HCT116 (cell line): ENCODE data around the gene CSF1R. TPM values are rescaled to one million over a fixed set of nuclear protein-coding genes. Genes with fewer than 3 reads are reported as not detected.

Source experiments
- ATAC-seq: fragments of 200-7000 bp; cut with Tn5 transposase; 2 replicates; pipeline ENCODE4 v1.9.1; 2020; ENCODE audit warnings: mild to moderate bottlenecking, moderate library complexity
- BruUV-seq: library from RNA; stranded (reverse); fragments of 400-500 nt; replicated peaks from 2 replicates; lab custom pipeline; 2021; lab: Mats Ljungman, UMichigan
- CTCF ChIA-PET: fragments of 300-600 bp; sonication (Branson Sonifier 250); formaldehyde crosslinking; loops from one replicate; lab custom pipeline; 2021; ENCODE audit warnings: antibody characterized with exemption; lab: Charles Lee
- POLR2A ChIA-PET: fragments of 300-600, 350-600 bp; sonication (Branson Sonifier 250); formaldehyde crosslinking; loops from one replicate; lab custom pipeline; 2021; ENCODE audit warnings: antibody characterized with exemption; lab: Charles Lee
- RAD21 ChIA-PET, 2 experiments: fragments of 300-600 bp; sonication (Branson Sonifier 250); formaldehyde crosslinking; loops; one replicate each; lab custom pipeline; 2023; ENCODE audit warnings: low total read pairs in 2 of 2; ENCODE audit not compliant: uncharacterized antibody in 2 of 2, unreplicated experiment in 2 of 2, low non-redundant PET in 1 of 2; lab: Charles Lee
- DNase-seq: peaks from one replicate; pipeline ENCODE4 v3.0.0-alpha.2; 2010; ENCODE audit warnings: low read depth, low spot score
- H2AFZ ChIP-seq: fragments of 200-600 bp; shearing (Covaris generic), sonication (generic); 2 replicates; pipeline ENCODE4 v1.6.1; 2017; ENCODE audit warnings: low read depth, mixed run types, mixed read lengths, antibody characterized with exemption, low read length; ENCODE audit not compliant: poor library complexity, severe bottlenecking
- H3K27ac ChIP-seq: 2 replicates; pipeline ENCODE4 v1.5.1; 2012; ENCODE audit warnings: low read depth, low read length
- H3K27me3 ChIP-seq: fragments of 200-600 bp; sonication (generic); 2 replicates; pipeline ENCODE4 v1.6.1; 2016; ENCODE audit warnings: mixed run types, low read length, mixed read lengths; ENCODE audit not compliant: insufficient read depth
- H3K36me3 ChIP-seq, 2 experiments: fragments of 200-500 bp in 1 of 2; fragments of 200-600 bp in 1 of 2; sonication (Bioruptor generic) in 1 of 2; sonication (generic) in 1 of 2; 2 replicates each; pipeline versions ENCODE4 v1.5.1 to v1.6.1; 2014 to 2016; ENCODE audit warnings: low read length in 2 of 2, inconsistent platforms in 1 of 2, mixed read lengths in 1 of 2, mixed run types in 1 of 2; ENCODE audit not compliant: insufficient read depth in 2 of 2, control insufficient read depth in 1 of 2
- H3K4me1 ChIP-seq, 2 experiments: fragments of 200-600 bp in 1 of 2; sonication (generic) in 1 of 2; 2 replicates each; pipeline versions ENCODE4 v1.5.1 to v1.6.1; 2012 to 2017; ENCODE audit warnings: low read length in 2 of 2, inconsistent platforms in 1 of 2, mild to moderate bottlenecking in 1 of 2, mixed read lengths in 1 of 2, mixed run types in 1 of 2, moderate library complexity in 1 of 2; ENCODE audit not compliant: insufficient read depth in 2 of 2, control insufficient read depth in 1 of 2
- H3K4me2 ChIP-seq: fragments of 200-600 bp; sonication (generic); 2 replicates; pipeline ENCODE4 v1.6.1; 2017; ENCODE audit warnings: mixed run types, low read length, mixed read lengths
- H3K4me3 ChIP-seq, 2 experiments: fragments of 200-600 bp in 1 of 2; sonication (generic) in 1 of 2; replicated peaks in 1 of 2; 2 replicates each; pipeline ENCODE4 v1.5.1; 2011 to 2016; ENCODE audit warnings: low read length in 2 of 2, control low read depth in 1 of 2, low read depth in 1 of 2, mild to moderate bottlenecking in 1 of 2, mixed read lengths in 1 of 2, mixed run types in 1 of 2
- H3K79me2 ChIP-seq: fragments of 200-600 bp; sonication (generic); 2 replicates; pipeline ENCODE4 v1.6.1; 2017; ENCODE audit warnings: mild to moderate bottlenecking, mixed run types, low read length, moderate library complexity, mixed read lengths; ENCODE audit not compliant: insufficient read depth
- H3K9ac ChIP-seq: fragments of 200-600 bp; sonication (generic); 2 replicates; pipeline ENCODE4 v1.6.1; 2016; ENCODE audit warnings: low read length, mixed read lengths
- H3K9me2 ChIP-seq: fragments of 200-600 bp; sonication (generic), shearing (Covaris generic); 2 replicates; pipeline ENCODE4 v1.6.1; 2017; ENCODE audit warnings: mixed run types, mild to moderate bottlenecking, moderate library complexity; ENCODE audit not compliant: insufficient read depth
- H3K9me3 ChIP-seq, 2 experiments: fragments of 200-500 bp in 1 of 2; fragments of 200-600 bp in 1 of 2; sonication (Bioruptor generic) in 1 of 2; sonication (generic) in 1 of 2; 2 replicates each; pipeline ENCODE4 v1.6.1; 2014 to 2017; ENCODE audit warnings: low read length in 2 of 2, mixed read lengths in 2 of 2, inconsistent platforms in 1 of 2, low read depth in 1 of 2, mild to moderate bottlenecking in 1 of 2, mixed run types in 1 of 2, moderate library complexity in 1 of 2; ENCODE audit not compliant: control insufficient read depth in 1 of 2, insufficient read depth in 1 of 2
- H4K20me1 ChIP-seq: fragments of 200-600 bp; sonication (generic), shearing (Covaris generic); 2 replicates; pipeline ENCODE4 v1.6.1; 2017; ENCODE audit warnings: mixed run types, mild to moderate bottlenecking, moderate library complexity; ENCODE audit not compliant: insufficient read depth
- ATF3 ChIP-seq: IDR thresholded peaks from 2 replicates; pipeline ENCODE4 v1.6.1; 2012
- EGR1 ChIP-seq: IDR thresholded peaks from 2 replicates; pipeline ENCODE4 v1.6.1; 2012; ENCODE audit warnings: low read depth
- EZH2phosphoT487 ChIP-seq: fragments of 200-600 bp; IDR thresholded peaks from 2 replicates; pipeline ENCODE4 v1.6.1; 2018; ENCODE audit warnings: antibody characterized with exemption, borderline replicate concordance
- JUND ChIP-seq: IDR thresholded peaks from 2 replicates; pipeline ENCODE4 v1.6.1; 2012
- POLR2A ChIP-seq: IDR thresholded peaks from 2 replicates; pipeline ENCODE4 v1.7.0; 2011; ENCODE audit warnings: borderline replicate concordance; ENCODE audit not compliant: insufficient read depth, insufficient read length; ENCODE audit errors: extremely low read depth
- RAD21 ChIP-seq: IDR thresholded peaks from 2 replicates; pipeline ENCODE4 v1.6.1; 2012; ENCODE audit warnings: low read depth, mild to moderate bottlenecking
- SRF ChIP-seq: IDR thresholded peaks from 2 replicates; pipeline ENCODE4 v1.6.1; 2012; ENCODE audit warnings: low read depth
- TCF7L2 ChIP-seq: IDR thresholded peaks from 2 replicates; pipeline ENCODE4 v1.7.0; 2011; ENCODE audit warnings: borderline replicate concordance, inconsistent platforms; ENCODE audit not compliant: insufficient read depth, insufficient read length; ENCODE audit errors: extremely low read depth
- YY1 ChIP-seq: IDR thresholded peaks from 2 replicates; pipeline ENCODE4 v1.6.1; 2011; ENCODE audit warnings: low read length, low read depth, moderate library complexity, mild to moderate bottlenecking; ENCODE audit not compliant: insufficient replicate concordance; ENCODE audit errors: extremely low read depth
- ZFX ChIP-seq: fragments of 450-650 bp; IDR thresholded peaks from 2 replicates; pipeline ENCODE4 v1.6.1; 2017
- intact Hi-C: fragments of 100-400 bp; cut with micrococcal nuclease; formaldehyde crosslinking; loops from 2 replicates; pipeline ENCODE4 v1.10.0; 2022
- total RNA-seq: library from RNA; stranded (reverse); gene quantifications from one replicate; pipeline ENCODE4 v1.2.1, GENCODE V29; 2021; ENCODE audit not compliant: unreplicated experiment
- TF ChIP-seq, protein P1 (sequence below): IDR thresholded peaks from 2 replicates; pipeline ENCODE4 v1.6.1; 2011; ENCODE audit warnings: mild to moderate bottlenecking, low read length, moderate library complexity; ENCODE audit not compliant: insufficient replicate concordance; ENCODE audit errors: extremely low read depth
- TF ChIP-seq, protein P2 (sequence below): IDR thresholded peaks from 2 replicates; pipeline ENCODE4 v1.6.1; 2012; ENCODE audit warnings: low read depth

CSF1R gene
- total RNA-seq, 1 experiment from 2014 or later, result 0.17 TPM

- DNase-seq, result no peak
- Histone ChIP-seq H2AFZ (no peak overlapping the region), H3K4me3 (no peak overlapping the region), H3K27me3 (peaks cover 11% of the 10 kb centered on the region; the same call in 1 of the 2 replicates), H3K4me2 (no peak overlapping the region), H3K79me2 (no peaks in the 10 kb centered on the region), H3K9me3 (no peaks in the 10 kb centered on the region), H4K20me1 (no peaks in the 10 kb centered on the region; the same call in 1 of the 2 replicates), H3K9ac (no peak overlapping the region), H3K4me1 (no peaks in the 10 kb centered on the region), H3K36me3 (no peaks in the 10 kb centered on the region), H3K9me2 (no peaks in the 10 kb centered on the region), H3K27ac (no peak overlapping the region)
- intact Hi-C loops, result no loop called here
- TF ChIP-seq EGR1, result no peak
- no peak for TF ChIP-seq ATF3
- TF ChIP-seq EZH2phosphoT487, result no peak
- no peak for TF ChIP-seq TCF7L2
- no peak for TF ChIP-seq YY1
- TF ChIP-seq, protein P1, sequence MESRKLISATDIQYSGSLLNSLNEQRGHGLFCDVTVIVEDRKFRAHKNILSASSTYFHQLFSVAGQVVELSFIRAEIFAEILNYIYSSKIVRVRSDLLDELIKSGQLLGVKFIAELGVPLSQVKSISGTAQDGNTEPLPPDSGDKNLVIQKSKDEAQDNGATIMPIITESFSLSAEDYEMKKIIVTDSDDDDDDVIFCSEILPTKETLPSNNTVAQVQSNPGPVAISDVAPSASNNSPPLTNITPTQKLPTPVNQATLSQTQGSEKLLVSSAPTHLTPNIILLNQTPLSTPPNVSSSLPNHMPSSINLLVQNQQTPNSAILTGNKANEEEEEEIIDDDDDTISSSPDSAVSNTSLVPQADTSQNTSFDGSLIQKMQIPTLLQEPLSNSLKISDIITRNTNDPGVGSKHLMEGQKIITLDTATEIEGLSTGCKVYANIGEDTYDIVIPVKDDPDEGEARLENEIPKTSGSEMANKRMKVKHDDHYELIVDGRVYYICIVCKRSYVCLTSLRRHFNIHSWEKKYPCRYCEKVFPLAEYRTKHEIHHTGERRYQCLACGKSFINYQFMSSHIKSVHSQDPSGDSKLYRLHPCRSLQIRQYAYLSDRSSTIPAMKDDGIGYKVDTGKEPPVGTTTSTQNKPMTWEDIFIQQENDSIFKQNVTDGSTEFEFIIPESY, result no peak
- TF ChIP-seq, protein P2, sequence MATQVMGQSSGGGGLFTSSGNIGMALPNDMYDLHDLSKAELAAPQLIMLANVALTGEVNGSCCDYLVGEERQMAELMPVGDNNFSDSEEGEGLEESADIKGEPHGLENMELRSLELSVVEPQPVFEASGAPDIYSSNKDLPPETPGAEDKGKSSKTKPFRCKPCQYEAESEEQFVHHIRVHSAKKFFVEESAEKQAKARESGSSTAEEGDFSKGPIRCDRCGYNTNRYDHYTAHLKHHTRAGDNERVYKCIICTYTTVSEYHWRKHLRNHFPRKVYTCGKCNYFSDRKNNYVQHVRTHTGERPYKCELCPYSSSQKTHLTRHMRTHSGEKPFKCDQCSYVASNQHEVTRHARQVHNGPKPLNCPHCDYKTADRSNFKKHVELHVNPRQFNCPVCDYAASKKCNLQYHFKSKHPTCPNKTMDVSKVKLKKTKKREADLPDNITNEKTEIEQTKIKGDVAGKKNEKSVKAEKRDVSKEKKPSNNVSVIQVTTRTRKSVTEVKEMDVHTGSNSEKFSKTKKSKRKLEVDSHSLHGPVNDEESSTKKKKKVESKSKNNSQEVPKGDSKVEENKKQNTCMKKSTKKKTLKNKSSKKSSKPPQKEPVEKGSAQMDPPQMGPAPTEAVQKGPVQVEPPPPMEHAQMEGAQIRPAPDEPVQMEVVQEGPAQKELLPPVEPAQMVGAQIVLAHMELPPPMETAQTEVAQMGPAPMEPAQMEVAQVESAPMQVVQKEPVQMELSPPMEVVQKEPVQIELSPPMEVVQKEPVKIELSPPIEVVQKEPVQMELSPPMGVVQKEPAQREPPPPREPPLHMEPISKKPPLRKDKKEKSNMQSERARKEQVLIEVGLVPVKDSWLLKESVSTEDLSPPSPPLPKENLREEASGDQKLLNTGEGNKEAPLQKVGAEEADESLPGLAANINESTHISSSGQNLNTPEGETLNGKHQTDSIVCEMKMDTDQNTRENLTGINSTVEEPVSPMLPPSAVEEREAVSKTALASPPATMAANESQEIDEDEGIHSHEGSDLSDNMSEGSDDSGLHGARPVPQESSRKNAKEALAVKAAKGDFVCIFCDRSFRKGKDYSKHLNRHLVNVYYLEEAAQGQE, result no peak
- TF ChIP-seq RAD21, result no peak
- TF ChIP-seq JUND, result no peak
- no peak for TF ChIP-seq ZFX
- no peak for TF ChIP-seq POLR2A
- TF ChIP-seq SRF, result no peak
- ChIA-PET RAD21 (no interaction called here), POLR2A (no interaction called here), CTCF (no interaction called here)
- no TSS peak for BruUV-seq
- ATAC-seq, result no peak
Measured at GRCh38 chr5:150097152-150097551, 10.8 kb upstream of the CSF1R start.
